ENCODE results near the gene DHRSX. TPM values are rescaled to one million over a fixed set of nuclear protein-coding genes. Genes with fewer than 3 reads are reported as not detected.
"Not testable (repeated sequence)": the region's sequence is repeated elsewhere in the genome, so short reads cannot be mapped to it uniquely, and the experiment has no call there.

The DHRSX gene
- total RNA-seq, 1 experiment from 2014 or later: 21.5 TPM

DNA sequence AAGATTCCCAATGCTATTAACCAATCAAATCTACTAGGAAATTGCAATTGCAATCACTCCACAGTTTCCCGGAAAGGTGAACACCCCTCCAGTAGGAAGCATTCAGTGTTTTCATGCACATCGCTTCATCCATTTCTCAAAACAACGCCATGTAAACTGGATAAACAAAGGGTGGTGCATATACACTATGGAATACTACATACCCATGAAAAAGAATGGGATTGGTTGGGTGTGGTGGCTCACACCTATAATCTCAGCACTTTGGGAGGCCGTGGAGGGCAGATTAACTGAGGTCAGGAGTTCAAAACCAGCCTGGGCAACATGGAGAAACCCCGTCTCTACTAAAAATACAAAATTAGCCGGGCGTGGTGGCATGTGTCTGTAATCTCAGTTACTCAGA, 29.1 kb downstream of the DHRSX start:
- no peaks in the 10 kb centered on the region for H3K9me3 Mint-ChIP-seq (ENCODE audit: low read depth, unreplicated experiment)
- H3K36me3 Mint-ChIP-seq (ENCODE audit: insufficient read depth, unreplicated experiment): peaks cover 6% of the 10 kb centered on the region
- peaks cover 31% of the 10 kb centered on the region for H3K4me1 Mint-ChIP-seq (ENCODE audit: low read depth, unreplicated experiment)
- H3K27me3 Mint-ChIP-seq (ENCODE audit: unreplicated experiment): no peaks in the 10 kb centered on the region
- no peak overlapping the region for H3K4me3 Mint-ChIP-seq (ENCODE audit: low read depth, unreplicated experiment)
- TF ChIP-seq, protein P1, sequence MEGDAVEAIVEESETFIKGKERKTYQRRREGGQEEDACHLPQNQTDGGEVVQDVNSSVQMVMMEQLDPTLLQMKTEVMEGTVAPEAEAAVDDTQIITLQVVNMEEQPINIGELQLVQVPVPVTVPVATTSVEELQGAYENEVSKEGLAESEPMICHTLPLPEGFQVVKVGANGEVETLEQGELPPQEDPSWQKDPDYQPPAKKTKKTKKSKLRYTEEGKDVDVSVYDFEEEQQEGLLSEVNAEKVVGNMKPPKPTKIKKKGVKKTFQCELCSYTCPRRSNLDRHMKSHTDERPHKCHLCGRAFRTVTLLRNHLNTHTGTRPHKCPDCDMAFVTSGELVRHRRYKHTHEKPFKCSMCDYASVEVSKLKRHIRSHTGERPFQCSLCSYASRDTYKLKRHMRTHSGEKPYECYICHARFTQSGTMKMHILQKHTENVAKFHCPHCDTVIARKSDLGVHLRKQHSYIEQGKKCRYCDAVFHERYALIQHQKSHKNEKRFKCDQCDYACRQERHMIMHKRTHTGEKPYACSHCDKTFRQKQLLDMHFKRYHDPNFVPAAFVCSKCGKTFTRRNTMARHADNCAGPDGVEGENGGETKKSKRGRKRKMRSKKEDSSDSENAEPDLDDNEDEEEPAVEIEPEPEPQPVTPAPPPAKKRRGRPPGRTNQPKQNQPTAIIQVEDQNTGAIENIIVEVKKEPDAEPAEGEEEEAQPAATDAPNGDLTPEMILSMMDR (IDR thresholded peaks at IDR 0.05; ENCODE audit: unreplicated experiment): no peak
- BruUV-seq (replicated peaks): no TSS peak
- no peak overlapping the region for H3K27ac Mint-ChIP-seq (ENCODE audit: unreplicated experiment)
- intact Hi-C loops (cut with micrococcal nuclease; ENCODE audit: unreplicated experiment): no loop called here
- CTCF ChIA-PET: no interaction called here
- DNase-seq: no peak

DNA sequence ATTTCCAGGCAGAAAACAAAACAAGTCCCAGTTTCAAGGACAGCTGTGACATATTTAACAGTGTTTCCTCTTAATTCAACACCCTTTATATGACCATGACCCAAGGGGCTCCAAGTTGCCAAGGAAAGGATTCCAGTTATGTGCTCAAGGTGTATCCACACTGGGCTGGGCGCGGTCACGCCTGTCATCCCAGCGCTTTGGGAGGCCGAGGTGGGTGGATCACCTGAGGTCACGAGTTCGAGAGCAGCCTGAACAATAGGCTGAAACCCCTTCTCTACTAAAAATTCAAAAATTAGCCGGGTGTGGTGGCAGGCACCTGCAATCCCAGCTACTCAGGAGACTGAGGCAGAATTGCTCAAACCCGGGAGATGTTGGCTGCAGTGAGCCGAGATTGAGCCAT, 29.6 kb downstream of the DHRSX start:
- CTCF ChIA-PET; BruUV-seq (replicated peaks): not testable (repeated sequence)

DNA sequence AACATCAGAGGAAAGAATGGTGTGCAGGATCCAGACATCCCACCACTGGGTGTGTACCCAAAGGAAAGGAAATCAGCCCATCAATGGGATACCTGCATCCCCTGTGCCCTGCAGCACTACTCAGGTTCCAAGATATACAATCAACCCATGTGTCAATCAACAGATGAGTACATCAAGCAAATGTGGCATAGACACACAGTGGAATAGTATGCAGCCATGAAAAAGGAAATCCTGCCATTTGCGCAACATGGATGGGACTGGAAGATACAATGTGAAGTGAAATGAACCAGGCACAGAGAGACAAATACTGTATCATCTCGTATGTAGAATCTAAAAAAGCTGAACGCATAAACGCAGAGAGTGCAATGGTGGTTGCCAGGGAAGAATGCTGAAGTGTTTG, 30.9 kb downstream of the DHRSX start:
- H3K9me3 Mint-ChIP-seq (ENCODE audit: low read depth, unreplicated experiment); H3K27ac Mint-ChIP-seq (ENCODE audit: unreplicated experiment); H3K27me3 Mint-ChIP-seq (ENCODE audit: unreplicated experiment): not testable (repeated sequence)

More for the DNA sequence above, 29.6 kb downstream of the DHRSX start:
- DNase-seq; H3K4me3 Mint-ChIP-seq (ENCODE audit: low read depth, unreplicated experiment); H3K9me3 Mint-ChIP-seq (ENCODE audit: low read depth, unreplicated experiment); H3K27ac Mint-ChIP-seq (ENCODE audit: unreplicated experiment); H3K36me3 Mint-ChIP-seq (ENCODE audit: insufficient read depth, unreplicated experiment); H3K27me3 Mint-ChIP-seq (ENCODE audit: unreplicated experiment); intact Hi-C loops (cut with micrococcal nuclease; ENCODE audit: unreplicated experiment): not testable (repeated sequence)
- H3K4me1 Mint-ChIP-seq (ENCODE audit: low read depth, unreplicated experiment): peaks cover 31% of the 10 kb centered on the region

DNA sequence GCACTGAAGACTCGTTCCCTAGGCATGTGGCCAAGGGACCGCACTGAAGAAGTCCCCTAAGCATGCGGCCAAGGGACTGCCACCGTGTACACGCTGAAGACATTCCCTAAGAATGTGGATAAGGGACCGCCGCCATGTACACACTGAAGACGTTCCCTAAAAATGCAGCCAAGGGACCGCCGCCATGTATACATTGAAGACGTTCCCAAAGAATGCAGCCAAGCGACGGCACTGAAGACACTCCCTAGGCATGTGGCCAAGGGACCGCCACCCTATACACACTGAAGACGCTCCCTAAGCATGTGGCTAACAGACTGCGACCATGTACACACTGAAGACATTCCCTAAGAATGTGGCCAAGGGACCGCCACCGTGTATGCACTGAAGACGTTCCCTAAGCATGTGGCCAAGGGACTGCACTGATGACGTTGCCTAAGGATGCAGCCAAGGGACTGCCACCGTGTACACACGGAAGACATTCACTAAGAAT, 31.5 kb downstream of the DHRSX start:
- Mint-ChIP-seq H3K9me3 (ENCODE audit: low read depth, unreplicated experiment) (no peaks in the 10 kb centered on the region), H3K27ac (ENCODE audit: unreplicated experiment) (no peak overlapping the region), H3K4me1 (ENCODE audit: low read depth, unreplicated experiment) (peaks cover 25% of the 10 kb centered on the region), H3K4me3 (ENCODE audit: low read depth, unreplicated experiment) (no peak overlapping the region), H3K36me3 (ENCODE audit: insufficient read depth, unreplicated experiment) (peaks cover 6% of the 10 kb centered on the region), H3K27me3 (ENCODE audit: unreplicated experiment) (no peaks in the 10 kb centered on the region)
- no TSS peak for BruUV-seq (replicated peaks)
- TF ChIP-seq, protein P1 (IDR thresholded peaks at IDR 0.05; ENCODE audit: unreplicated experiment): no peak
- CTCF ChIA-PET: no interaction called here
- no peak for DNase-seq
- intact Hi-C loops (cut with micrococcal nuclease; ENCODE audit: unreplicated experiment): no loop called here

More for the DNA sequence above, 30.9 kb downstream of the DHRSX start:
- CTCF ChIA-PET; DNase-seq; BruUV-seq (replicated peaks); H3K4me3 Mint-ChIP-seq (ENCODE audit: low read depth, unreplicated experiment); H3K36me3 Mint-ChIP-seq (ENCODE audit: insufficient read depth, unreplicated experiment); intact Hi-C loops (cut with micrococcal nuclease; ENCODE audit: unreplicated experiment): not testable (repeated sequence)
- peaks cover 31% of the 10 kb centered on the region for H3K4me1 Mint-ChIP-seq (ENCODE audit: low read depth, unreplicated experiment)

DNA sequence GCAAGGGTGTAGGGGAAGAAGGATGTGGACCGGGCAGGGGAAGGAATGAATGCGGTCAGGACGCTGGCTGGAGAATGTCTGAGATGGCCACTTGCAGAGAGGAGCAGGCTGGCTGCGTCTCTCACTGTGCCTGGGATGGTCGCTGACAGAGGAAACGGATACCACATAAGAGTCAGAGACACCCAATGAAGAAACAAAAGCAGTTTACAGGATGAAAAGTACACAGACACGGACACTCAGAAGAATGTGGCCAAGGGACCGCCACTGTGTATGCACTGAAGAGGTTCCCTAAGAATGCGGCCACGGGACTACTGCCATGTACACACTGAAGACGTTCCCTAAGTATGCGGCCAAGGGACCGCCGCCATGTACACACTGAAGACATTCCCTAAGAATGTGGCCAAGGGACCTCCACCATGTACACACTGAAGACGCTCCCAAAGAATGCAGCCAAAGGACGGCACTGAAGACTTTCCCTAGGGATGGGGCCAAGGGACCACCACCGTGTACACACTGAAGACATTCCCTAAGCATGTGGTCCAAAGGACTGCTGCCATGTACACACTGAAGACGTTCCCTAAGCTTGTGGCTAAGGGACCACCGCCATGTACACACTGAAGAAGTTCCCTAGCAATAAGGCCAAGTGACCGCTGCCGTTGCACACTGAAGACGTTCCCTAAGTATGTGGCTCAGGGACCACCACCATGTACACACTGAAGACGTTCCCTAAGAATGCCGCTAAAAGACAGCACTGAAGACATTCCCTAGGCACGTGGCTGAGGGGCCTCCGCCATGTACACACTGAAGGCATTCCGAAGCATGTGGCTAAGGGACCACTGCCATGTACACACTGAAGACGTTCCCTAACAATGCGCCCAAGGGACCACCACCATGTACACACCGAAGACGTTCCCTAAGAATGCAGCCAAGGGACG, 32.2 kb downstream of the DHRSX start:
- intact Hi-C loops (cut with micrococcal nuclease; ENCODE audit: unreplicated experiment): no loop called here

More for the DNA sequence above, 32.2 kb downstream of the DHRSX start:
- CTCF ChIA-PET: no interaction called here
- no peak for DNase-seq
- H3K4me1 Mint-ChIP-seq (ENCODE audit: low read depth, unreplicated experiment): peaks cover 18% of the 10 kb centered on the region
- H3K4me3 Mint-ChIP-seq (ENCODE audit: low read depth, unreplicated experiment): no peak overlapping the region
- H3K27me3 Mint-ChIP-seq (ENCODE audit: unreplicated experiment): no peaks in the 10 kb centered on the region
- TF ChIP-seq, protein P1 (IDR thresholded peaks at IDR 0.05; ENCODE audit: unreplicated experiment): no peak
- no peak overlapping the region for H3K27ac Mint-ChIP-seq (ENCODE audit: unreplicated experiment)
- H3K9me3 Mint-ChIP-seq (ENCODE audit: low read depth, unreplicated experiment): no peaks in the 10 kb centered on the region
- no TSS peak for BruUV-seq (replicated peaks)
- peaks cover 6% of the 10 kb centered on the region for H3K36me3 Mint-ChIP-seq (ENCODE audit: insufficient read depth, unreplicated experiment)
